Astrocyte (in vitro differentiated cells and primary cell): ENCODE data around the gene SEC16B.

Experiments used
- CTCF ChIP-seq: IDR thresholded peaks from 2 replicates; pipeline ENCODE4 v1.5.1; 2011; ENCODE audit warnings: low read depth, mild to moderate bottlenecking, inconsistent platforms, low read length, moderate library complexity; ENCODE audit not compliant: insufficient read depth
- EZH2 ChIP-seq: IDR thresholded peaks from 2 replicates; pipeline ENCODE4 v1.6.1; 2012; ENCODE audit warnings: mild to moderate bottlenecking, low read length, inconsistent platforms; ENCODE audit not compliant: insufficient read depth

GRCh38 chr1:178010674-178011464 lies 41.0 kb upstream of the SEC16B start:
- TF ChIP-seq CTCF (no peak), EZH2 (no peak)
